HCT116 (cell line): Measurements from ENCODE around the gene CENPT. TPM values are rescaled to one million over a fixed set of nuclear protein-coding genes. Genes with fewer than 3 reads are reported as not detected.

Source experiments
- ATAC-seq: fragments of 200-7000 bp; cut with Tn5 transposase; 2 replicates; pipeline ENCODE4 v1.9.1; 2020; ENCODE audit warnings: mild to moderate bottlenecking, moderate library complexity
- BruUV-seq: library from RNA; stranded (reverse); fragments of 400-500 nt; replicated peaks from 2 replicates; lab custom pipeline; 2021; lab: Mats Ljungman, UMichigan
- CTCF ChIA-PET: fragments of 300-600 bp; sonication (Branson Sonifier 250); formaldehyde crosslinking; loops from one replicate; lab custom pipeline; 2021; ENCODE audit warnings: antibody characterized with exemption; lab: Charles Lee
- POLR2A ChIA-PET: fragments of 300-600, 350-600 bp; sonication (Branson Sonifier 250); formaldehyde crosslinking; loops from one replicate; lab custom pipeline; 2021; ENCODE audit warnings: antibody characterized with exemption; lab: Charles Lee
- RAD21 ChIA-PET, 2 experiments: fragments of 300-600 bp; sonication (Branson Sonifier 250); formaldehyde crosslinking; loops; one replicate each; lab custom pipeline; 2023; ENCODE audit warnings: low total read pairs in 2 of 2; ENCODE audit not compliant: uncharacterized antibody in 2 of 2, unreplicated experiment in 2 of 2, low non-redundant PET in 1 of 2; lab: Charles Lee
- DNase-seq: peaks from one replicate; pipeline ENCODE4 v3.0.0-alpha.2; 2010; ENCODE audit warnings: low read depth, low spot score
- H2AFZ ChIP-seq: fragments of 200-600 bp; shearing (Covaris generic), sonication (generic); 2 replicates; pipeline ENCODE4 v1.6.1; 2017; ENCODE audit warnings: low read depth, mixed run types, mixed read lengths, antibody characterized with exemption, low read length; ENCODE audit not compliant: poor library complexity, severe bottlenecking
- H3K27ac ChIP-seq: 2 replicates; pipeline ENCODE4 v1.5.1; 2012; ENCODE audit warnings: low read depth, low read length
- H3K27me3 ChIP-seq: fragments of 200-600 bp; sonication (generic); 2 replicates; pipeline ENCODE4 v1.6.1; 2016; ENCODE audit warnings: mixed run types, low read length, mixed read lengths; ENCODE audit not compliant: insufficient read depth
- H3K36me3 ChIP-seq, 2 experiments: fragments of 200-500 bp in 1 of 2; fragments of 200-600 bp in 1 of 2; sonication (Bioruptor generic) in 1 of 2; sonication (generic) in 1 of 2; 2 replicates each; pipeline versions ENCODE4 v1.5.1 to v1.6.1; 2014 to 2016; ENCODE audit warnings: low read length in 2 of 2, inconsistent platforms in 1 of 2, mixed read lengths in 1 of 2, mixed run types in 1 of 2; ENCODE audit not compliant: insufficient read depth in 2 of 2, control insufficient read depth in 1 of 2
- H3K4me1 ChIP-seq, 2 experiments: fragments of 200-600 bp in 1 of 2; sonication (generic) in 1 of 2; 2 replicates each; pipeline versions ENCODE4 v1.5.1 to v1.6.1; 2012 to 2017; ENCODE audit warnings: low read length in 2 of 2, inconsistent platforms in 1 of 2, mild to moderate bottlenecking in 1 of 2, mixed read lengths in 1 of 2, mixed run types in 1 of 2, moderate library complexity in 1 of 2; ENCODE audit not compliant: insufficient read depth in 2 of 2, control insufficient read depth in 1 of 2
- H3K4me2 ChIP-seq: fragments of 200-600 bp; sonication (generic); 2 replicates; pipeline ENCODE4 v1.6.1; 2017; ENCODE audit warnings: mixed run types, low read length, mixed read lengths
- H3K4me3 ChIP-seq, 2 experiments: fragments of 200-600 bp in 1 of 2; sonication (generic) in 1 of 2; replicated peaks in 1 of 2; 2 replicates each; pipeline ENCODE4 v1.5.1; 2011 to 2016; ENCODE audit warnings: low read length in 2 of 2, control low read depth in 1 of 2, low read depth in 1 of 2, mild to moderate bottlenecking in 1 of 2, mixed read lengths in 1 of 2, mixed run types in 1 of 2
- H3K79me2 ChIP-seq: fragments of 200-600 bp; sonication (generic); 2 replicates; pipeline ENCODE4 v1.6.1; 2017; ENCODE audit warnings: mild to moderate bottlenecking, mixed run types, low read length, moderate library complexity, mixed read lengths; ENCODE audit not compliant: insufficient read depth
- H3K9ac ChIP-seq: fragments of 200-600 bp; sonication (generic); 2 replicates; pipeline ENCODE4 v1.6.1; 2016; ENCODE audit warnings: low read length, mixed read lengths
- H3K9me2 ChIP-seq: fragments of 200-600 bp; sonication (generic), shearing (Covaris generic); 2 replicates; pipeline ENCODE4 v1.6.1; 2017; ENCODE audit warnings: mixed run types, mild to moderate bottlenecking, moderate library complexity; ENCODE audit not compliant: insufficient read depth
- H3K9me3 ChIP-seq, 2 experiments: fragments of 200-500 bp in 1 of 2; fragments of 200-600 bp in 1 of 2; sonication (Bioruptor generic) in 1 of 2; sonication (generic) in 1 of 2; 2 replicates each; pipeline ENCODE4 v1.6.1; 2014 to 2017; ENCODE audit warnings: low read length in 2 of 2, mixed read lengths in 2 of 2, inconsistent platforms in 1 of 2, low read depth in 1 of 2, mild to moderate bottlenecking in 1 of 2, mixed run types in 1 of 2, moderate library complexity in 1 of 2; ENCODE audit not compliant: control insufficient read depth in 1 of 2, insufficient read depth in 1 of 2
- H4K20me1 ChIP-seq: fragments of 200-600 bp; sonication (generic), shearing (Covaris generic); 2 replicates; pipeline ENCODE4 v1.6.1; 2017; ENCODE audit warnings: mixed run types, mild to moderate bottlenecking, moderate library complexity; ENCODE audit not compliant: insufficient read depth
- CBX3 ChIP-seq: IDR thresholded peaks from 2 replicates; pipeline ENCODE4 v1.6.1; 2012; ENCODE audit warnings: low read depth
- CEBPB ChIP-seq: IDR thresholded peaks from 2 replicates; pipeline ENCODE4 v1.6.1; 2012; ENCODE audit warnings: low read depth
- CTCF ChIP-seq, 3 experiments: fragments of 200-600 bp in 1 of 3; sonication (generic) in 1 of 3; IDR thresholded peaks in 2 of 3; conservative IDR thresholded peaks in 1 of 3; 2 replicates each; pipeline ENCODE4 v1.5.1; 2012 to 2017; ENCODE audit warnings: low read depth in 2 of 3, low read length in 2 of 3, antibody characterized with exemption in 1 of 3, borderline replicate concordance in 1 of 3, control low read depth in 1 of 3, mild to moderate bottlenecking in 1 of 3, mixed read lengths in 1 of 3, mixed run types in 1 of 3, moderate library complexity in 1 of 3; ENCODE audit not compliant: insufficient read depth in 1 of 3
- EGR1 ChIP-seq: IDR thresholded peaks from 2 replicates; pipeline ENCODE4 v1.6.1; 2012; ENCODE audit warnings: low read depth
- ELF1 ChIP-seq: IDR thresholded peaks from 2 replicates; pipeline ENCODE4 v1.6.1; 2012; ENCODE audit warnings: low read depth, borderline replicate concordance
- EZH2phosphoT487 ChIP-seq: fragments of 200-600 bp; IDR thresholded peaks from 2 replicates; pipeline ENCODE4 v1.6.1; 2018; ENCODE audit warnings: antibody characterized with exemption, borderline replicate concordance
- FOSL1 ChIP-seq: IDR thresholded peaks from 2 replicates; pipeline ENCODE4 v1.6.1; 2012; ENCODE audit warnings: low read depth
- JUND ChIP-seq: IDR thresholded peaks from 2 replicates; pipeline ENCODE4 v1.6.1; 2012
- MAX ChIP-seq: IDR thresholded peaks from 2 replicates; pipeline ENCODE4 v1.6.1; 2012
- POLR2AphosphoS5 ChIP-seq: IDR thresholded peaks from 2 replicates; pipeline ENCODE4 v1.6.1; 2011; ENCODE audit warnings: mild to moderate bottlenecking, low read depth, low read length, moderate library complexity
- RAD21 ChIP-seq: IDR thresholded peaks from 2 replicates; pipeline ENCODE4 v1.6.1; 2012; ENCODE audit warnings: low read depth, mild to moderate bottlenecking
- SIN3A ChIP-seq: IDR thresholded peaks from 2 replicates; pipeline ENCODE4 v1.6.1; 2012; ENCODE audit warnings: low read depth
- SP1 ChIP-seq: IDR thresholded peaks from 2 replicates; pipeline ENCODE4 v1.6.1; 2012; ENCODE audit warnings: low read depth
- SRF ChIP-seq: IDR thresholded peaks from 2 replicates; pipeline ENCODE4 v1.6.1; 2012; ENCODE audit warnings: low read depth
- TCF7L2 ChIP-seq: IDR thresholded peaks from 2 replicates; pipeline ENCODE4 v1.7.0; 2011; ENCODE audit warnings: borderline replicate concordance, inconsistent platforms; ENCODE audit not compliant: insufficient read depth, insufficient read length; ENCODE audit errors: extremely low read depth
- YY1 ChIP-seq: IDR thresholded peaks from 2 replicates; pipeline ENCODE4 v1.6.1; 2011; ENCODE audit warnings: low read length, low read depth, moderate library complexity, mild to moderate bottlenecking; ENCODE audit not compliant: insufficient replicate concordance; ENCODE audit errors: extremely low read depth
- ZFX ChIP-seq: fragments of 450-650 bp; IDR thresholded peaks from 2 replicates; pipeline ENCODE4 v1.6.1; 2017
- ZNF274 ChIP-seq: fragments of 200-500 bp; sonication (Bioruptor generic); IDR thresholded peaks from 2 replicates; pipeline ENCODE4 v1.6.1; 2014; ENCODE audit warnings: mild to moderate bottlenecking, low read depth, low read length, inconsistent platforms
- intact Hi-C: fragments of 100-400 bp; cut with micrococcal nuclease; formaldehyde crosslinking; loops from 2 replicates; pipeline ENCODE4 v1.10.0; 2022
- total RNA-seq: library from RNA; stranded (reverse); gene quantifications from one replicate; pipeline ENCODE4 v1.2.1, GENCODE V29; 2021; ENCODE audit not compliant: unreplicated experiment
- TF ChIP-seq, protein P1 (sequence below): IDR thresholded peaks from 2 replicates; pipeline ENCODE4 v1.6.1; 2011; ENCODE audit warnings: mild to moderate bottlenecking, low read length, moderate library complexity; ENCODE audit not compliant: insufficient replicate concordance; ENCODE audit errors: extremely low read depth
- TF ChIP-seq, protein P2 (sequence below): IDR thresholded peaks from 2 replicates; pipeline ENCODE4 v1.6.1; 2012

CENPT gene
- total RNA-seq, 1 experiment from 2014 or later: 40.5 TPM

DNA sequence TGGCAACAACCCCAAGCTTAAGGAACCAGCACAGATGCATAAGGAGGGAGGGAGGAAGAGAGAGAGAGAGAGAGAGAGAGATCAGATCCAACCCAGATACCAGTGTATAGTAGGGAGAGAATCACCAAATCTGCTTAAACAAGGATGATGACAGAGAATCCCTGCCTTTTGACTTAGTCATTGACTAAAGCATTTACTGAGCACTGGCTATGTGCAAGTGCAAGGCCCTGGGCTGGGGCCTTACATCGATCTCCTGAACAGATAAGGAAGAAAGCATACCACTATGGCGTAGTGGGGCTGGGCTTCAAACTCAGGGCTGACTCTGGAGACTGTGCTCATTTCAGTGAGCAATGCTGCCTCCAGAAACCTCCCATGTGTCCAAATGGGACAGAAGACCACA is 25.0 kb downstream of the CENPT start:
- no peak overlapping the region for H3K27ac ChIP-seq
- no peak overlapping the region for H2AFZ ChIP-seq
- no peaks in the 10 kb centered on the region for H3K4me1 ChIP-seq
- POLR2A ChIA-PET: no interaction called here
- BruUV-seq: no TSS peak
- intact Hi-C loops: no loop called here
- ATAC-seq (no peak), DNase-seq (no peak)
- H3K9me2 ChIP-seq: no peaks in the 10 kb centered on the region
- no peak overlapping the region for H3K4me3 ChIP-seq
- no peaks in the 10 kb centered on the region for H3K36me3 ChIP-seq
- H3K9ac ChIP-seq: no peak overlapping the region
- H3K9me3 ChIP-seq: no peaks in the 10 kb centered on the region
- H3K4me2 ChIP-seq: no peak overlapping the region
- H3K27me3 ChIP-seq: no peaks in the 10 kb centered on the region
- CTCF ChIA-PET: no interaction called here
- no peaks in the 10 kb centered on the region for H3K79me2 ChIP-seq
- TF ChIP-seq FOSL1 (no peak), JUND (no peak), EGR1 (no peak), ZNF274 (no peak), CTCF (IDR thresholded peaks at IDR 0.05 in 2 of 3, conservative IDR thresholded peaks at IDR 0.05 in 1 of 3; ENCODE audit: borderline replicate concordance in 1 of 3, insufficient read depth in 1 of 3, low read depth in 2 of 3, low read length in 2 of 3) (no peak), RAD21 (no peak), YY1 (no peak), CBX3 (no peak), SP1 (no peak), CEBPB (no peak), SIN3A (no peak), EZH2phosphoT487 (no peak), POLR2AphosphoS5 (no peak), ZFX (no peak), MAX (no peak), ELF1 (no peak), SRF (no peak), TCF7L2 (no peak)
- TF ChIP-seq, protein P1, sequence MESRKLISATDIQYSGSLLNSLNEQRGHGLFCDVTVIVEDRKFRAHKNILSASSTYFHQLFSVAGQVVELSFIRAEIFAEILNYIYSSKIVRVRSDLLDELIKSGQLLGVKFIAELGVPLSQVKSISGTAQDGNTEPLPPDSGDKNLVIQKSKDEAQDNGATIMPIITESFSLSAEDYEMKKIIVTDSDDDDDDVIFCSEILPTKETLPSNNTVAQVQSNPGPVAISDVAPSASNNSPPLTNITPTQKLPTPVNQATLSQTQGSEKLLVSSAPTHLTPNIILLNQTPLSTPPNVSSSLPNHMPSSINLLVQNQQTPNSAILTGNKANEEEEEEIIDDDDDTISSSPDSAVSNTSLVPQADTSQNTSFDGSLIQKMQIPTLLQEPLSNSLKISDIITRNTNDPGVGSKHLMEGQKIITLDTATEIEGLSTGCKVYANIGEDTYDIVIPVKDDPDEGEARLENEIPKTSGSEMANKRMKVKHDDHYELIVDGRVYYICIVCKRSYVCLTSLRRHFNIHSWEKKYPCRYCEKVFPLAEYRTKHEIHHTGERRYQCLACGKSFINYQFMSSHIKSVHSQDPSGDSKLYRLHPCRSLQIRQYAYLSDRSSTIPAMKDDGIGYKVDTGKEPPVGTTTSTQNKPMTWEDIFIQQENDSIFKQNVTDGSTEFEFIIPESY: no peak
- TF ChIP-seq, protein P2, sequence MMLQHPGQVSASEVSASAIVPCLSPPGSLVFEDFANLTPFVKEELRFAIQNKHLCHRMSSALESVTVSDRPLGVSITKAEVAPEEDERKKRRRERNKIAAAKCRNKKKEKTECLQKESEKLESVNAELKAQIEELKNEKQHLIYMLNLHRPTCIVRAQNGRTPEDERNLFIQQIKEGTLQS: no peak
- H4K20me1 ChIP-seq: no peaks in the 10 kb centered on the region
- RAD21 ChIA-PET: no interaction called here
